DOHH2 (cell line): ENCODE measurements around the gene FGGY.

Source experiments
- CTCF ChIP-seq: fragments of 200-600 bp; sonication (generic); IDR thresholded peaks from one replicate; pipeline ENCODE4 v1.5.1; 2014; ENCODE audit warnings: antibody characterized with exemption, mild to moderate bottlenecking, low read depth, low read length; ENCODE audit not compliant: poor library complexity, severe bottlenecking
- EZH2phosphoT487 ChIP-seq: fragments of 200-600 bp; sonication (generic); IDR thresholded peaks from 2 replicates; pipeline ENCODE4 v1.6.1; 2017; ENCODE audit warnings: borderline replicate concordance, mild to moderate bottlenecking, antibody characterized with exemption, low read length, moderate library complexity, mixed read lengths

- TF ChIP-seq CTCF (no peak), EZH2phosphoT487 (no peak)
Measured at GRCh38 chr1:59596956-59597355, 300.1 kb downstream of the FGGY start.
